MCF 10A (cell line): Measurements from ENCODE around the gene NCOA7. TPM values are rescaled to one million over a fixed set of nuclear protein-coding genes. Genes with fewer than 3 reads are reported as not detected.

Source experiments
- BruUV-seq: library from RNA; stranded (reverse); fragments of 400-500 nt; replicated peaks from 2 replicates; lab custom pipeline; 2021; lab: Mats Ljungman, UMichigan
- CTCF ChIA-PET: fragments of 300-600 bp; sonication (Branson Sonifier 250); formaldehyde crosslinking; extraction: SDS; loops from one replicate; lab custom pipeline; 2021; ENCODE audit warnings: antibody characterized with exemption, inconsistent platforms; lab: Yijun Ruan, JAX
- POLR2A ChIA-PET: fragments of 300-600, 350-650 bp; sonication (Branson Sonifier 250); formaldehyde crosslinking; extraction: SDS; loops from one replicate; lab custom pipeline; 2020; ENCODE audit warnings: antibody characterized with exemption, inconsistent platforms; lab: Yijun Ruan, JAX
- DNase-seq: peaks from one replicate; pipeline ENCODE4 v3.0.0-alpha.2; 2018; ENCODE audit not compliant: unreplicated experiment
- H3K27ac Mint-ChIP-seq: one replicate; pipeline ENCODE4 v1.8.0; 2022; ENCODE audit warnings: mild to moderate bottlenecking, low read depth, mixed read lengths; ENCODE audit not compliant: unreplicated experiment
- H3K27me3 Mint-ChIP-seq: one replicate; pipeline ENCODE4 v1.8.0; 2022; ENCODE audit warnings: mixed read lengths; ENCODE audit not compliant: insufficient read depth, unreplicated experiment
- H3K36me3 Mint-ChIP-seq: one replicate; pipeline ENCODE4 v1.8.0; 2022; ENCODE audit warnings: mild to moderate bottlenecking, moderate library complexity, mixed read lengths; ENCODE audit not compliant: insufficient read depth, unreplicated experiment
- H3K4me1 Mint-ChIP-seq: one replicate; pipeline ENCODE4 v1.8.0; 2022; ENCODE audit warnings: mixed read lengths; ENCODE audit not compliant: insufficient read depth, unreplicated experiment
- H3K4me3 Mint-ChIP-seq: one replicate; pipeline ENCODE4 v1.8.0; 2022; ENCODE audit warnings: mild to moderate bottlenecking, moderate library complexity, mixed read lengths; ENCODE audit not compliant: unreplicated experiment
- H3K9me3 Mint-ChIP-seq: one replicate; pipeline ENCODE4 v1.8.0; 2022; ENCODE audit warnings: mixed read lengths; ENCODE audit not compliant: unreplicated experiment
- CTCF ChIP-seq: fragments of 200-600 bp; IDR thresholded peaks from one replicate; pipeline ENCODE4 v1.8.0; 2022; ENCODE audit warnings: antibody characterized with exemption, mild to moderate bottlenecking; ENCODE audit not compliant: unreplicated experiment
- intact Hi-C: fragments of 100-400 bp; cut with micrococcal nuclease; formaldehyde crosslinking; loops from 2 replicates; pipeline ENCODE4 v1.14.1; 2022
- total RNA-seq: library from RNA; stranded (reverse); gene quantifications from 2 replicates; pipeline ENCODE4 v1.2.3, GENCODE V29; 2022

The NCOA7 gene
- total RNA-seq, 1 experiment from 2014 or later, result 52.3 TPM

DNA sequence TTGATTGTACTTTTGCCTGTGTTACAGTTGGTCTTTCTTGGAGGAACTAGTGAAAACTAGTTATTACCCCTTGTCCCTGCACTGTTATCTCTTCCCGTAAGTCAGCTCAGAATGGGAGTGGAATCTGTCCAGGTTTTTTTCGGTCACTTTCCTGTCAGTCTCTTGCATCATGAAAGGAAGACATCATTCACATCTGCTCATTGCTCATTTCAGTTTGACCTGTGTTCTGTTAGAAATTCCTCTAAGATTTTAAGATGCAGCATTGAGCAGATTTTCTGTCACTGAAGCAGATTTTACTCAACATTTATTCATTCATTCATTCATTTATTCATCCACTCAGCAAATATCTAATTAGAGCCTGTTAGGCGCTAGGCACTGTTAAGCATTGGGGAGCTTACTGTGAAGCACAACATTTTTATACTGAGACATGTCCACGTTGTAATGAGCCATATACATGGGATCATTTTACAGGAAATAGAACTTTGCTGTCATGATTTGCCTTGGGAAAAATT lies 132.7 kb downstream of the NCOA7 start:
- no peak for TF ChIP-seq CTCF
- Mint-ChIP-seq H3K27me3 (no peaks in the 10 kb centered on the region), H3K27ac (peak overlapping the region; percentile 80), H3K4me3 (peak overlapping the region; percentile 34), H3K36me3 (peaks cover 90% of the 10 kb centered on the region), H3K9me3 (no peaks in the 10 kb centered on the region), H3K4me1 (peaks cover 44% of the 10 kb centered on the region)
- intact Hi-C loops, result no loop called here
- POLR2A ChIA-PET, result interaction anchor here (0.6 to 15.3 kb wide), 16 partner anchors 9 to 771 kb away, joined by 3 to 305 read pairs (median 7); partner anchors contain the start of genes HINT3 and NCOA7
- no TSS peak for BruUV-seq
- peak; percentile 76 for DNase-seq
- CTCF ChIA-PET, result interaction anchor here (0.5 to 4.4 kb wide), 8 partner anchors 13 to 146 kb away, joined by 3 to 34 read pairs (median 4); partner anchors contain the start of gene NCOA7

DNA sequence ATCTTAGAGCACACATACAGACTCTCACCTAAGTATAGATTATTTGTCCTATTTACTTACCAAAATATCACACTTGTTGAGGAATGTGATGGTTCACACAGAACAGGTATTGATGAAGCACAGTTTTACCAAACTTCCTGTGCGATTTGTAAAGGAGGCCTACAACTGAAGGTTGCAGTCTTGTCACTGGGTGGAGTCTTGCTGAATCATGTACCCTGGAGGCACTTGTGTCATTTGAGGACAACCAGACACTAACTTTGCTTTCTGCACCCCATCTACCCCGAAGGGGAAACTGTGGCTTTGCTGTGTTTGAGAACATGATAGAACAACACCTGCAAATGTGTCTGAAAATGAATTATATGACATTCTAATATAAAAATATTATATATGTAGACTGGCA lies 133.4 kb downstream of the NCOA7 start:
- BruUV-seq, result no TSS peak
- POLR2A ChIA-PET, result interaction anchor here (0.6 to 15.3 kb wide), 18 partner anchors 8 to 772 kb away, joined by 3 to 305 read pairs (median 6); partner anchors contain the start of genes HINT3 and NCOA7
- no peak for TF ChIP-seq CTCF
- DNase-seq, result peak; percentile 73
- Mint-ChIP-seq H3K36me3 (peaks cover 90% of the 10 kb centered on the region), H3K4me1 (peaks cover 39% of the 10 kb centered on the region), H3K27me3 (no peaks in the 10 kb centered on the region), H3K9me3 (no peaks in the 10 kb centered on the region), H3K4me3 (peak overlapping the region; percentile 34), H3K27ac (peak overlapping the region; percentile 80)
- CTCF ChIA-PET, result interaction anchor here (1.0 to 4.4 kb wide), 5 partner anchors 22 to 52 kb away, joined by 3 to 34 read pairs (median 4); partner anchors contain the start of gene HINT3
- intact Hi-C loops, result loop anchor here (1.0 kb wide), 1 partner anchor 22 kb away; no protein-coding TSS in a partner anchor

- Mint-ChIP-seq H3K4me3 (peak overlapping the region; percentile 34), H3K9me3 (no peaks in the 10 kb centered on the region), H3K27me3 (no peaks in the 10 kb centered on the region), H3K4me1 (peaks cover 39% of the 10 kb centered on the region), H3K27ac (peak overlapping the region; percentile 80), H3K36me3 (peaks cover 91% of the 10 kb centered on the region)
- no TSS peak for BruUV-seq
- POLR2A ChIA-PET, result interaction anchor here (0.7 to 15.3 kb wide), 13 partner anchors 7 to 650 kb away, joined by 3 to 305 read pairs (median 4); partner anchors contain the start of genes HINT3 and NCOA7
- no peak for DNase-seq
- no peak for TF ChIP-seq CTCF
- intact Hi-C loops, result loop anchor here (1.0 kb wide), 1 partner anchor 21 kb away; no protein-coding TSS in a partner anchor
- CTCF ChIA-PET, result interaction anchor here (0.6 to 4.4 kb wide), 8 partner anchors 10 to 774 kb away, joined by 3 to 34 read pairs (median 4); partner anchors contain the start of gene HINT3
These were observed 134.1 kb downstream of the NCOA7 start for GRCh38 chr6:125924697-125925358.

- no peaks in the 10 kb centered on the region for H3K9me3 Mint-ChIP-seq
- H3K27me3 Mint-ChIP-seq, result no peaks in the 10 kb centered on the region
- DNase-seq, result no peak
- TF ChIP-seq CTCF, result no peak
- no peak overlapping the region for H3K27ac Mint-ChIP-seq
- no peak overlapping the region for H3K4me3 Mint-ChIP-seq
- POLR2A ChIA-PET, result interaction anchor here (1.3 to 15.3 kb wide), 2 partner anchors 17 to 29 kb away, joined by 3 to 305 read pairs; no protein-coding TSS in a partner anchor
- peaks cover 95% of the 10 kb centered on the region for H3K36me3 Mint-ChIP-seq
- intact Hi-C loops, result no loop called here
- CTCF ChIA-PET, result interaction anchor here (1.4 kb wide), 1 partner anchor 137 kb away, joined by 4 read pairs; the partner anchor contains the start of gene NCOA7
- H3K4me1 Mint-ChIP-seq, result peaks cover 34% of the 10 kb centered on the region
- no TSS peak for BruUV-seq
These were observed 136.0 kb downstream of the NCOA7 start for GRCh38 chr6:125926711-125927110.
